Measurements from ENCODE around the gene KCNH1.

DNA sequence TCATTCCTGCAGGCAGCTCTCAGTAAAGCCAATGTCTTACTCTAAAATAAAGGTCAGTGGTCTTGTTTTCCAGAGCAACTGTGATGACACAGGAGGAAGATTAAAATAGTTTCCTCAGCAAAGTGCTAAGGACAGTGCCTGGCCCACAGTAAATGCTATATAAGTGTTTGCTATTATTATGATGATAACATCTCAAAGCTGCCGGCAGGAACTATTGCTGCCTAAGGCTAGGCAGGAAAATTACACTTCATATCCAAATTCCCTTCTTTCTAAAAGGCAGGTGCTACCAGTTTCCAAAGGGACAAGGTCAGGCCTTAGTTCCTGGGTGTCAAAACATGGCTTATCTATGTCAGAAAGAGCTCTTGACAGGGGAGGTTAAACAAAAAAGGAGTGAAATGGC lies 403.9 kb downstream of the KCNH1 start:
- TF ChIP-seq, protein P1, sequence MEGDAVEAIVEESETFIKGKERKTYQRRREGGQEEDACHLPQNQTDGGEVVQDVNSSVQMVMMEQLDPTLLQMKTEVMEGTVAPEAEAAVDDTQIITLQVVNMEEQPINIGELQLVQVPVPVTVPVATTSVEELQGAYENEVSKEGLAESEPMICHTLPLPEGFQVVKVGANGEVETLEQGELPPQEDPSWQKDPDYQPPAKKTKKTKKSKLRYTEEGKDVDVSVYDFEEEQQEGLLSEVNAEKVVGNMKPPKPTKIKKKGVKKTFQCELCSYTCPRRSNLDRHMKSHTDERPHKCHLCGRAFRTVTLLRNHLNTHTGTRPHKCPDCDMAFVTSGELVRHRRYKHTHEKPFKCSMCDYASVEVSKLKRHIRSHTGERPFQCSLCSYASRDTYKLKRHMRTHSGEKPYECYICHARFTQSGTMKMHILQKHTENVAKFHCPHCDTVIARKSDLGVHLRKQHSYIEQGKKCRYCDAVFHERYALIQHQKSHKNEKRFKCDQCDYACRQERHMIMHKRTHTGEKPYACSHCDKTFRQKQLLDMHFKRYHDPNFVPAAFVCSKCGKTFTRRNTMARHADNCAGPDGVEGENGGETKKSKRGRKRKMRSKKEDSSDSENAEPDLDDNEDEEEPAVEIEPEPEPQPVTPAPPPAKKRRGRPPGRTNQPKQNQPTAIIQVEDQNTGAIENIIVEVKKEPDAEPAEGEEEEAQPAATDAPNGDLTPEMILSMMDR (IDR thresholded peaks at IDR 0.05), result no peak
- TF ChIP-seq EP300 (IDR thresholded peaks at IDR 0.05) (no peak), POLR2A (IDR thresholded peaks at IDR 0.05) (no peak)
